IPS DF 4.7 (cell line): ENCODE measurements around the gene ANGPTL2.

Source experiments
- DNase-seq: peaks from one replicate; pipeline ENCODE4 v3.0.0-alpha.2; 2013; ENCODE audit warnings: low spot score; ENCODE audit errors: extremely low read depth

ANGPTL2 gene

DNA sequence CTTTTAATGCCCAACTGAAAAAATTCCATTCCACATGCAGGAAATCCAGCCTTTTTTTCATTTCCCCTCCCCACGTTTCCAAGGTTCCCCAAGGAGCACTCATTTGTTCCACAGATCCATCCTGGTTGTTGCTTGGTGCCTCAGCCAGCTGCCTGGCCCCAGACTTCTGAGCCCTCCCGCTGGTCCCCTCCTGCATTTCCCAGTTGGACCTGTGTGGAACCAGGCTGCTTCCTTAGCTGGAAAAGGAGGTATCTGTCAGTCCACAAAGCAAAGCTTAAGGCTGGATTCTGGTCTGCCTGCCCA, 44.8 kb downstream of the ANGPTL2 start:
- DNase-seq = no peak

DNA sequence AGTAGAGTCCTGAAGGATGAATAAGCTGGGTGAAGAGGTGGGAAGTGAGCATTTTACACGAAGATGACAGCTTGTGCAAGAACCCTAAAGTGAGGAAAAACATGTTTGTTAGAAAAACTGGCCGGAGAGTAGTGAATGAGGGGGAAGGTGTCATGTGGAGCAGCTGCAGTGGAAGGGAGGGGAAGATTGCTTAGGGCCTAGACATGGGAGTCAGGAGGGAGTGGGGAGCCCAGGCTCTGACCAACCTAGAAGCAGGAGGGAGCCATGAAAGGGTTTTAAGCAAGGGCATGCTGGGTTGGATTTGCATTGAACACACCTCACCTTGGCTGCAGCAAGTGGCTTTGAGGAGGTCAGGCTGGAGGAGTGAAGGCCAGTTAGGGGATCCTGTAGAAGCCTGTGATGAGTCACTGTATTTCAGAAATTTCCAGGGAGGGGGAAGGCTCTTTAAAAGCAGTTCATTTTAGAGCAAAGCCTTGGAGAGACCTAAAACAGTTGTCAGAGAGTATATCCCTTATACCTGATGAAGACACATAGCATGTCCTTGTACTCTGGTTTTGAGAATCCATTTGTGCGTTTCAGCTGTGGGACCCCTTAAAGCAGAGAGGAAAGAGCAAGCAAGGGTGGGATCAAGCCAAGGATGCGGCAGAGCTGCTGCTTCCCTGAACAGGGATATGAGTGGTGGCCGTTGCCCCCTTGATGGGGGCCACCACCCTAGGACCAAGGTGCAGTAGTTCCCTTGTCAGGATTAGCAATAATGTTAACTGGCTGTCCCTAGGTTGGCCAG, 45.4 kb downstream of the ANGPTL2 start:
- DNase-seq = no peak

DNA sequence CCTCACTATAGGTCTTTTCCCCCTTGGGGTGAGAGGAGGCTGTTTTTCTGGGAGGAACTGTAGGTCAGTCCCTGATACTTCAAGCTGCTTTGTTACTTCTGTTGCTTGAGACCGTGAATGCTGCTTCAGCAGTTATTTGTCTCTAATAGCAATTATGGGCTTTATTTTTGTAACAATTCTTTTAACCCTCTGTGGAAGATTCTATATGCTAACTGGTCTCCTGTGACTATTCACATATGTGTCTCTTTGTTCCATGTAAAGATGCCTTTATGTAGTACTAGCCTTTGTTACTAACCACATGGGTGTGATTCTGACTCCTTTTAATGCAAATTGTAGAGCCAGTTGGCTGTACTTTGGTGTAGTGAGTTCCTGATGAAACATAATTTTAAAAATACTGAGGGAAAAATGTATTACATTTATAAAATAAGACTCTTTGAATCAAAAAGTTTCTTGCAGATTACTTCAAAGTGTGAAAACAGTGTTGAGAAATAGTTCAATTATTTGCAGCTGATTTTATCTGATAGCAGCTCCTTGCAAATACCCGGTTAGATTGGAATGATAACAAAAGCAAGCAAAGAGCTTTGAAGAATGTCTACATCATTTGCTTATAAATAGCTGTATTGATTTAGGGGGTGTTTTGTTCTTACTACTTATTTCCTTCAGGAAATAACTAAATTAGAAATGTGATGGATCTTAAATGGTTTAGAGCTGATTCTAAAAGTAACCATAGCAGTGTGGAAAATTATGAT, 46.6 kb downstream of the ANGPTL2 start:
- no peak for DNase-seq

DNA sequence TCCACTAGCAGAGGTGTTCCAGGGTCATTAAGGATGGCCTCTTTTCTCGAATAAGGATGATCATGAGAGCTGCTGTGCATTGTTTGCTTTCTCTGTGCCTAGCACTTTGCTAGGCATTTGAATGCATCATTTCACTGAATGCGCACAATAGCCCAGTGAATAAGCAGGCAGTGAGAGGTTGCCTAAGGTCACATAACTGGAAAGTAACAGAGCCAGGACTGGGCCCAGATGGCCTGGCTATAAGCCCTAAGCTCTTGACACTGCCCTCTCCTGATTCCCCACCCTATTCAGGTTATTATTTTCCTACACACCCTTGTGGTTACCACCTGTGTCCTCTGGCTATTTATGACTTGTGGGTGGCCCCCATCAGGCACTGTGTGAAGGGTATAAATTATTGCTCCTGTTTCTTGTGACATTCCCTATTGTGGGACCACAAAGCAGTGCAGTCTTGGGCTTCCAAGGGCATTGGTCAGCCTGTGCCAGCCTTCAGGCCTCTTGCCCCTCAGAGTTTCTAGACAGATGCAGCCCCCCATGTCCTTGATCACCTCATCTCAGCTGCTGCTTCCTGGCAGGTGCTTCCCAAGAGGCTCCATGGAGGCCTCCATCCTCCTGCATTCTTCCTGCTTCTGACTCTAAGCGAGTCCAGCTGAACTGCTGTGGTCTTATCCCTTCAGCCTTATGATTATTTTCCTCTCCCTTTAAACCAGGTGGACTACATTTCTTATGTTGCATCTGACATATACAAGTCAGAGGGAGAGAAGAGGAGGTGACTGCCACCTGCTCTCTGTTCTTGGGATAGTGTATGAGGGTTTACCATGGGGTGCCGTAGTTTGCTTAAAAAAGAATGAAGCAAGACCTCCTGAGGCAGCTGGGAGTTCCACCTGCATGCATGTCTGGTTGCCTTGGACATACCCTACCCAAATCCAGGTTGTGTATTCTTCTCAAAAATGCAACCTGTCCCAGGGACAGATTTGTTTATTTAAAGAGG, 47.6 kb downstream of the ANGPTL2 start:
- no peak for DNase-seq

DNA sequence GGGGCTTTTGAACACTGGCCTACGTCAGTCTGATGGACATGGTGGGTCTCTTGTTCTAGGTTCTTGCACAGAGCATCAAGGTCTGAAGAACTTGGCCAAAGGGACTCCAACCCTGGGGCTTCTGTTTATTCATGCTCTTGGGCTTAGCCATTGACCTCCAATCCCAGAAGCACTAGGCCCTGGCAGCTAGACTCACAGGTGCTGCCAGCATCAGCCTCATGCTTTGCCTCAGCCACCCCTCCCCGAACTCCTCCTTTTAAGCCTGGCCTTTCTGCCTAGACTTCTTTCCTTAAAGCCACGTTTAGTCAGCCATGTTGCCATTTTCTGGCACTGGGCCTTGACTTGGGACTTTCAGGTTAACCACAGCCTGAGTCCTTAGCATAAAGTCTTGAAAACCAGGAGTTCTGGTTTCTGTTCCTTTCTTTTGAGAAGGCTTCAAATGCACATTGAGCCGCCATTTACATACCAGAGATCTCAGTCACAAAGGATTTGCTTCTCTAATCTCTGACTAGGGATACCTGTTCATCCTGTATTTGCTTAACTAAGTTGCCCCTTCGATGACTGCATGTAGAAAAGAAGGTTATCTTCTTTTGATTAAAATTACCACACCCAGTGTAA, 54.7 kb downstream of the ANGPTL2 start:
- DNase-seq = no peak

DNA sequence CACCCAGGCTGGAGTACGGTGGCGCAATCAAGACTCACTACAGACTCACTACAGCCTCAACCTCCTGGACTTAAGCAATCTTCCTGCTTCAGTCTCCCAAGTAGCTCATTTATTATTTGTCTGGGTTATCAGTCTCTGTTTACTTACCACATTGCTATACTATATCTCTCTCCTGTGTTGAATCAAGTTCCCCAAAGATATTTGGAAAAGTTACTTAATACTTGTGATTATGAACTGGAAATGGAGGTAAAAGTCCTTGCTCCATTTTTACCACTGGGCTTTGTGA, 55.6 kb downstream of the ANGPTL2 start:
- DNase-seq = no peak

DNA sequence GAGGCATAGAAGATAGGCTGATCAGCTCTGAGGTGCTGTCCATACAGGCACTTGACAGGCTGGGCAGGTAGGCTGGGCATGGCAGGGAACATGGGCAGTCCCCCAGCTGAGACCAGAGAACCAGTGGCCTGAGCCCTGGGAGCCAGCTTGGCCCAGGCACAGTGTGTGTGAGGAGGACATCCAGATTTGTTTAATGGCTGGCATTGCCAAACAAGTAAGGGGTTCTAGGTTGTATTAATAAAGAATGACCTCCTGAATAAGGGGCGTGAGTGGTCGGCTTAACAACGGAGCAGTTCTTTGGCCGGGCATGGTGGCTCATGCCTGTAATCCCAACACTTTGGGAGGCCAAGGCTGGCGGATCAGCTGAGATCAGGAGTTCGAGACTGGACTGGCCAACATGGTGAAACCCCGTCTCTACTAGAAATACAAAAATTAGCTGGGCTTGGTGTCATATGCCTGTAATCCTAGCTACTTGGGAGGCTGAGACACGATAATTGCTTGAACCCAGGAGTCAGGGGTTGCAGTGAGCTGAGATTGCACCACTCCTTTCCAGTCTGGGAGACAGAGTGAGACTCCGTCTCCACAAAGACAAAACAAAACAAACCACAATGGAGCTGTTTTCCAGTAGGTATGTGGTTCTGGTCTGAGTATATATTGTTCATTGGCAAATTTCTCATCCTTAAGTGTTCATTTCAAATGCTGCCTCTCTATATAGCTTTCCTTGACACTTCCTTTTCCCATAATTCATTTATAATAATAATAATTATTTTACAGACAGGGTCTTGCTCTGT, 56.2 kb downstream of the ANGPTL2 start:
- DNase-seq = no peak

DNA sequence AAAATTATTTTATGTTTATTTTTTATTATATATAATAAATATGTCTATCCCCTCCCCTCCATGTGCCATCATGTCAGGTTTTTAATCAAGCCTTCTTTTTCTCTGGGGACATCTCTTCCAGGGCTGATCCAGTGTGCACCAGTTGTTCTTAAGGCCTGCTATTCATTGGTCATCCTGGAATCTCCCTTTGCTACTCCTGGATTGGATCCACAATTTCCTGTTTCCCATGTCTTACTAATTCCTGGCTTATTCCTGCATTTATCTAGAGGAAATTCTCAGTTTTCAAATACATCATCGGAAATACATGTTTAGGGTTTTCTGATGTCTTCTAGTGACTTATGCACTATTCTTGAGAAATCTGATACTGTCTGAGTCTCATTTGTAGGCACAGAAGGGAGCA, 56.8 kb downstream of the ANGPTL2 start:
- no peak for DNase-seq

DNA sequence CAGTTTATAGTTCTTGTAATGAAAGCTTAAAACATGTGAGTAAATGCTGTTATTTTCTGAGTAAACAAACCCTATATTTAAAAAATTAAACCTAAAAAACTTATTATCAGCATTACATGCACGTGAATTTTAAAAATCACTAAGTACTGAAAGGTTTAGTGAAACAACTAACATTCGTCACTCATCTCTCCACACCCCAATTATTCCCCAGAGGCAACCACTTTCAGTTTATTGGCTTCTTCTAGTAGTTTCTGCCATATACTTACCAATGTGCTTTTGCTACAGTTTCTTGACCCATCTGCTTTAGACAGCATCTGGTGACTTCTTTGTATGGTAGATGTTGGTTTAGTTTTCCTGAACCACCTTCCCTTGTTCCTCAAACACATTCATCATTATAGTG, 58.1 kb downstream of the ANGPTL2 start:
- no peak for DNase-seq

DNA sequence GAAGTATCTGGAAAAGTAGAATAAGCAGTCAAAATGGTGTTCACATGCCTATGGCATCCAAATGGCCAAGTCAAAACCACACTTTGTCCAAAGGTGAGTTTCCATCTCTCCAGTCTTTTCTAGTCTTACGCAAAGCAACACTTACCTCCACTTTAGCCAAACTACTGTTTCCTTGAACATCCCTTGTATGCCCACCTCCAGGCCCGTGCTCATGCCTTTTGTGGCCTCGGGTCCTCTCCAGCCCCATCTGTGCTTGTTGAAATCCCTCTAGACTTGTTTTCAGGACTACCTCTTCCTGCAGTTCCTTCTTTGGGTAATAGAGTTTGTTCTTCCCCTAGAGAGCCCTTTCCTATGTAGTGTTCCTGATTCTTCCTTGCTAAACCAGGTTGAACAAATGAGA, 61.0 kb downstream of the ANGPTL2 start:
- DNase-seq = no peak

DNA sequence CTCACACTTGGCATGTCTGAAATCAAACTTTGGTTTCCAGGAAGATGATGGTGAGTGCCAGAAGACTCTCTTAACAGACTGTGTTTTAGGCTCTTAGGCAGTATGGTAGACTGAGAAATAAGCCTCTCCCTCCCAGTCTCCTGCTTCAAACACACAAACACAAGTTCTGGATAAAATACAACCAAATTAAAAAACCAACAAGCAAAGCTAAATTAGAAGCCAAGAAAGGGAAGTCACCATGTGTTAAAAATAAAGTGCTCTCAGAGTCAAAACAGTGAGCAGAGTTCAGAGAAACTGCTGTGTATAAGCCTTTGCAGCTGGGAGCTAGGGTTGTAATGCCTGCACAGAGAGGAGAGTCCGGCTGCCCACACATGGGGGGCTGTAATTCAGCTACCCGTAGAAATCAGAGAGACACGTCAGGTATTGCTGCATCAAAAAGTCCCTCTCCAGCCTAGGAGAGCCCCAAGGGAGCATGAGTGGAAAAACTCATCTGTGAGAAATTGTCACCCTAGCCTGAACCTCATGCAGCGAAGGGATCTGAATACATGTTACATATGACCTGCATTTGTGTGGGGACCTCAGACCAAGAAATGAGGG, 62.6 kb downstream of the ANGPTL2 start:
- no peak for DNase-seq

DNA sequence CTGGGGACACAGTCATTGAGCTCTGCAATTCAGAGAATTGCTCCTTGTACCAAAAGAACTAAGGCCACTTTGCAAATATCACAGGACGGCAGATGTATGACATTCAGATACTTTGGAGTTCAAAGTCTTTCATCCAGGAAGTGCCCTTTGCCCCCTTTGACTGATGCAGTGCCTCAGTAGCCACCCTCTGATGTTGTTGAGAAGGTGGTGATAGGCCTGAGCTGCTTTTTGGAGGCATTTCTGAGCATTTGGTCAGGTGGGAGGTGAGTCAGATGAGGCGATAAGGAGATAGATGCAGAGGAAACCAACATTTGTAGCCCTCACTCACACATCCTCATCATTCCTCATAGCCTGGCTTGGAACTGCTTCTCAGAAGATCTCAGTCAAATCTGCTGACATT, 63.4 kb downstream of the ANGPTL2 start:
- DNase-seq = no peak

DNA sequence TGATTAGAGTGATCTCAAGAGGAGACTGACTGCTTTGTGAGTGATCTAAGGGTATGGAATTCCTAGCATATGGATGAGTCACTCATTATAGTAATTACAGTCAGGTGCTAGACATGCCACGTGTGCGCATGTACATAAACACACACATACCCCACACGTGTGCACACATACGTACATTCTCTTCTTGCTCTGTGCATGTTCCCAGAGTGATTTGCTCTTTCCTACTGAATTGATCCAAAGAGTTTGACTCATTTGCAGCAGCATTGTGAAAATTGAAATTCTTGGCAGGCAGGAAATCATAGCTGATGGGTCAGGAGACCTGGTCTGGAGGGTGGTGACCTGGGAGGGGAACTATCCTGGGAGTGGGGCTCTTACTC, 63.8 kb downstream of the ANGPTL2 start:
- DNase-seq = no peak

DNA sequence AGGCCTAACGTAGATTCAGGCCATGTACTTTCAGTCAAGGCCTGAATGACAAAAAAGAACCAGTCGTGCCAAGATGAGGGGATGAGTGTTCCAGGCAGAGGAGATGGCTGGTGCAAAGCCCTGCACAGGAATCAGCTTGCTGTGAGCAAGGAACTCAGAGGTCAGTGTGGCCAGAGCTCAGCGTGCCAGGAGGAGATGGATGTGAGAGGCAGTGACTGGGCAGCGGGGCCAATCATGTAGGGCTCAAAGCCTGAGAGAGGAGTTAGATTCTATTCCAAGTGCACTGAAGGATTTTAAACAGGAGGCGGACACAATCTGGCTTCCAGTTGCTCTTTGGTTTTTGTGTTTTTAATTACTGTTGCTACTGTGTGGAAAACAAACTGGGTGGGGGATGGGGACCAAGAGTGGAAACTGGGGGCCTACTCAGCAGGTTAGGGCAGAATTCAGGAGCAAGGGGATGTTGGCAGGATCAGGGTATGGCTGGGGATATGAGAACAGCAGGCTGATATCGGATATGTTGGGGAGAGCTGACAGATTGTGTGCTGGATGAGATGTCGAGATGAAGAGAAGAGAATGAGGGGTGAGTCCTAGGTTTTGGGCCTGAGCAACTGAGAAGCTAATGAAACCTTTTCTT, 64.3 kb downstream of the ANGPTL2 start:
- DNase-seq = no peak

DNA sequence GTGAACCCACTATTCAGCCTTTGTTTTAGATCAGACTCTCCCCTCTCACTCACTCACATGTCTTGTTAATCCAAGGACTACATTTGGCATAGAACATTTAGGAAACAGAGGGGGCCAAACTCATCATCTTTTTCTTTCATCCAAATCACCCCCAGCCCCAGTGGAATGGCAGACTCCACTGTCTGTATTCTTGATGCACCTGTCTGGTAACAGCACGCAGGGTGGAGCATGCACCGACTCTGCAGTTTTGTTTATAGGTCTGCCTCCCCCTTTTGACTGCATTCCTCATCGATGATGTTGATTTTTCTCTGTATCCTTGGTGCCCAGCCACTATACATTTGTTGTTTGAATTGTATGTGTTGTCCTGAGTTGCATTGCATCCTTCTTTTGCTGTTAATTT, 66.0 kb downstream of the ANGPTL2 start:
- no peak for DNase-seq

DNA sequence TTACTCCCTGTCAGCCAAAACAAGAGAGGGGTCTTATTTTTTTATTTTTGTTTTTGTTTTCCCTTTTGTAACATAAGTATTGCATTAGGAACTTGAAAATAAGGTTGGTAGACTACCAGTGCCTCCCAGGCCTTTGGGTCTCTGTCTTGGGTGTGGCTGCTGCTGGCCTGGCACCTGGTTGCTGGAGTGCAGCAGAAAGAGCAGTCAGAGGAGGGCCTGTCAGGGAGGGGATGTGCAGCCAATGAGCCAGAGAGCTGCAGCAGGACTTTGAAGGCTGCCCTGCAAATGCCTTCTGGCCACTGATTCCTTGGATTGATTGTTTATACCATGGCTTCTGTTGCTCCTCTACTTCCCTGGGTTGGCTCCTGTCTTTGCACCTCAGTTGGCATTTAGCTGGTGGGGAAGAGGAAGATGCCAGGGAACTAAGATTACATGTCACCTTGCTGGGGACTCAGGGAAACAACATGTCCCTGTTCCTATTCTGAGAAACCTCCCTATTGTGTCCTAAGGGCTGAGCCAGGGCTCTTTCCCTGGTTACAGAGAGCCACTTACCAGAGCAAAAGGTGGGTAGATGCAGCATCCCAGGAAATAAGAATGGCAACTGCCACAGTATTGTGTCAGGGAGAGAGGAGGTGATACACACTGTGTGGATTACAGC, 66.6 kb downstream of the ANGPTL2 start:
- DNase-seq = no peak

DNA sequence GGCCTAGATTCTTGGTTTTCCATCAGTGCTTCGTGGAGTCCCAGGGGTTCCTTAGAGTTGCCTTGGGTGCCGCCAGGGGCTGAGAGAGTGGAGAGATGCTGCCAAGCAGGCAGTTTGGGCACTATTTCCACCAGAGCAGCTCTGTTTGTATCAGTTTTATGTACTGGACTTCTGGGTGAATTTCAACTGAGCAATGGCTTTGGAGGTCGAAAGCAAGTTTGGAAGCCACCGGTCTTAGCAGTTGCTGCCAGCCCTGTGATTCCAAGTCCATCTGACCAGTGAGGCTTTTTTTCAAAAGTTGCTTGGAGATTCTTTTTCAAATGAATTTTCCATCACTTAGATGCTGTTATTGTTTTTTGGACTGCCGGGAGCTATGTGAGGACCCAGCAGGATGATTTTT, 68.5 kb downstream of the ANGPTL2 start:
- DNase-seq = no peak

DNA sequence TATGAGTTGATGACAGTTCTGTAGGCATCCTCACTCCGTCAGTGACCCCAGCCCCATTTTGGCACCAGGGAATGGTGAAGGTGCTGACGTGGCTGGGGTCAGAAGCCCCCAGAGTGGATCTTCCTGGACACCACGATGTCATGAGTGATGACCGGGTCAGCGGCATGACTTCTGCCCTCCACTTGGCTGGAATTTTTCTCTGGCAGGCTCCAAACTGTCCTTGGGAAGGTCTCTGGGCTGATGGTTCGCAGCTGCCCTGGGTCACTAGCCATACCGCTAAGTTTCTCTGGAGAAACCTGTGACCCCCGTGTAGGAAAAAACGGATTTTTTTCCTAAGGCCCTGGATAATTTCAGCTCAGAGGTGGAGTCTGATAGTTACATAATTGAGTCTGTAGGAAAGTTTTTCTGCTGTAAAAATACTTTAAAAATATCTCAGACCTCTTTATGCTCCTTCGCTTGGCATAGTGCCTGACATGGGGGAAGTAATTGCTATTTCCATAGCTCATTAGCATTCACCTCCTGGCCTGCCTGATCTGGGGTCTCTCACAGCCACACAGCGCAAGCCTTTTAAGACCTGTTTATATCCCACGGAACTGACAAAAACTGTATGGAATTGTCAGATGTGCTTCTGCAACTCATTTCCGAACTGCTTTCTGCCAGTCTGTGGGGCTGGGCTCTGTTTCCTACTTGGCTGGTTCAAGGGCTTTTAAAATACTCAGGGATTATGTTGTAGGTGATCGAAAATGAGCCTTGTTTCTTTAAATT, 69.2 kb downstream of the ANGPTL2 start:
- DNase-seq = no peak
